Measurements from ENCODE around the gene LITAFD.
"Not testable (repeated sequence)": the region's sequence is repeated elsewhere in the genome, so short reads cannot be mapped to it uniquely, and the experiment has no call there.

GRCh38 chr16:8869988-8870241 is 12.2 kb upstream of the LITAFD start:
- not testable (repeated sequence) for TF ChIP-seq CTCF (conservative IDR thresholded peaks at IDR 0.05; ENCODE audit: low read depth, low read length); USF2 (IDR thresholded peaks at IDR 0.05; ENCODE audit: low read depth, low read length); FOS (IDR thresholded peaks at IDR 0.05; ENCODE audit: low read depth, low read length); POLR2A (IDR thresholded peaks at IDR 0.05; ENCODE audit: low read depth, low read length); RFX5 (IDR thresholded peaks at IDR 0.05; ENCODE audit: low read depth, low read length); NFE2L2 (IDR thresholded peaks at IDR 0.05; ENCODE audit: low read depth, low read length); MAZ (IDR thresholded peaks at IDR 0.05; ENCODE audit: borderline replicate concordance, low read depth, low read length); CHD1 (IDR thresholded peaks at IDR 0.05; ENCODE audit: low read depth, low read length); RCOR1 (IDR thresholded peaks at IDR 0.05; ENCODE audit: insufficient replicate concordance, low read length); BHLHE40 (IDR thresholded peaks at IDR 0.05; ENCODE audit: low read depth, low read length); RAD21 (IDR thresholded peaks at IDR 0.05; ENCODE audit: low read length); MAFK (IDR thresholded peaks at IDR 0.05; ENCODE audit: low read depth, low read length)
